Neutrophil (primary cell): ENCODE measurements around the gene RSRC1.
"Not testable (repeated sequence)": the region's sequence is repeated elsewhere in the genome, so short reads cannot be mapped to it uniquely, and the experiment has no call there.

Experiments
- H3K27ac ChIP-seq: fragments of 200-600 bp; sonication (generic); 2 replicates; pipeline ENCODE4 v1.5.1; 2016; ENCODE audit warnings: mild to moderate bottlenecking, moderate library complexity
- H3K27me3 ChIP-seq: fragments of 200-600 bp; sonication (generic); 2 replicates; pipeline ENCODE4 v1.6.0; 2016; ENCODE audit warnings: mild to moderate bottlenecking
- H3K36me3 ChIP-seq: fragments of 200-600 bp; sonication (generic); 2 replicates; pipeline ENCODE4 v1.5.1; 2017
- H3K4me1 ChIP-seq, 2 experiments: fragments of 200-600 bp in 1 of 2; sonication (generic) in 1 of 2; 1 replicate in 1 of 2; 2 replicates in 1 of 2; pipeline versions ENCODE4 v1.5.1 to v1.6.1; 2013 to 2016; ENCODE audit warnings: low read depth in 1 of 2, low read length in 1 of 2, mild to moderate bottlenecking in 1 of 2, moderate library complexity in 1 of 2; ENCODE audit not compliant: control insufficient read depth in 1 of 2, insufficient read depth in 1 of 2
- H3K4me3 ChIP-seq, 2 experiments: fragments of 200-600 bp in 1 of 2; sonication (generic) in 1 of 2; 1 replicate in 1 of 2; 2 replicates in 1 of 2; pipeline ENCODE4 v1.5.1; 2013 to 2016; ENCODE audit warnings: low read depth in 1 of 2, low read length in 1 of 2, mild to moderate bottlenecking in 1 of 2, moderate library complexity in 1 of 2
- H3K9me3 ChIP-seq: fragments of 200-600 bp; sonication (generic); 2 replicates; pipeline ENCODE4 v1.5.1; 2016
- TF ChIP-seq, protein P1 (sequence below): fragments of 200-600 bp; sonication (generic); IDR thresholded peaks from 2 replicates; pipeline ENCODE4 v1.5.1; 2016; ENCODE audit warnings: antibody characterized with exemption

Gene RSRC1

GRCh38 chr3:158493931-158494330, 384.0 kb downstream of the RSRC1 start:
- H3K9me3 ChIP-seq, result no peaks in the 10 kb centered on the region
- H3K4me3 ChIP-seq, result no peak overlapping the region
- no peak overlapping the region for H3K27ac ChIP-seq
- TF ChIP-seq, protein P1, sequence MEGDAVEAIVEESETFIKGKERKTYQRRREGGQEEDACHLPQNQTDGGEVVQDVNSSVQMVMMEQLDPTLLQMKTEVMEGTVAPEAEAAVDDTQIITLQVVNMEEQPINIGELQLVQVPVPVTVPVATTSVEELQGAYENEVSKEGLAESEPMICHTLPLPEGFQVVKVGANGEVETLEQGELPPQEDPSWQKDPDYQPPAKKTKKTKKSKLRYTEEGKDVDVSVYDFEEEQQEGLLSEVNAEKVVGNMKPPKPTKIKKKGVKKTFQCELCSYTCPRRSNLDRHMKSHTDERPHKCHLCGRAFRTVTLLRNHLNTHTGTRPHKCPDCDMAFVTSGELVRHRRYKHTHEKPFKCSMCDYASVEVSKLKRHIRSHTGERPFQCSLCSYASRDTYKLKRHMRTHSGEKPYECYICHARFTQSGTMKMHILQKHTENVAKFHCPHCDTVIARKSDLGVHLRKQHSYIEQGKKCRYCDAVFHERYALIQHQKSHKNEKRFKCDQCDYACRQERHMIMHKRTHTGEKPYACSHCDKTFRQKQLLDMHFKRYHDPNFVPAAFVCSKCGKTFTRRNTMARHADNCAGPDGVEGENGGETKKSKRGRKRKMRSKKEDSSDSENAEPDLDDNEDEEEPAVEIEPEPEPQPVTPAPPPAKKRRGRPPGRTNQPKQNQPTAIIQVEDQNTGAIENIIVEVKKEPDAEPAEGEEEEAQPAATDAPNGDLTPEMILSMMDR, result no peak
- H3K4me1 ChIP-seq, result no peaks in the 10 kb centered on the region
- no peaks in the 10 kb centered on the region for H3K36me3 ChIP-seq
- H3K27me3 ChIP-seq, result no peaks in the 10 kb centered on the region

GRCh38 chr3:158494673-158495072, 384.8 kb downstream of the RSRC1 start:
- Histone ChIP-seq H3K36me3 (no peaks in the 10 kb centered on the region), H3K27ac (no peak overlapping the region), H3K4me1 (no peaks in the 10 kb centered on the region), H3K9me3 (no peaks in the 10 kb centered on the region), H3K27me3 (no peaks in the 10 kb centered on the region), H3K4me3 (no peak overlapping the region)
- TF ChIP-seq, protein P1, result no peak

GRCh38 chr3:158495398-158495902, 385.6 kb downstream of the RSRC1 start:
- not testable (repeated sequence) for H3K9me3 ChIP-seq, H3K4me3 ChIP-seq, H3K36me3 ChIP-seq, H3K4me1 ChIP-seq, H3K27ac ChIP-seq, H3K27me3 ChIP-seq

DNA sequence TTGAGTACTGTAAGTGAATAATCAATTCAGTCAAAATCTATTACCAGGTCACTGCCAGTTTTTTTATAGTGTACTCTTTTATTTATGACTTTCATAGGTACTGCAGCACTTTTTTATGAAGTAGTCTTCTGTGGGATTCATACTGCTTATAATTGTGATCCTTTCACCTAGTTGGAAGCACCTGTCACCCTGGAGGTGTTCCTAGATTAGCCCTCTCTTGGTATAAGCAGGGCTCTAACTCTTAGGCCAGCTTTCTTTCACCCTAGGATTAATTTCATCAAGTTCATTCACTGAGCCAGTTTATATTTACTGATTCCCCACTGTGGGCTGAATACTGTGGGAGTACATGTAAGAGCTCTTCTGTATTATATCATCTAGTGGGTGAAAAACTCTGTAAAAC, 395.2 kb downstream of the RSRC1 start:
- Histone ChIP-seq H3K9me3 (no peaks in the 10 kb centered on the region), H3K4me3 (no peak overlapping the region), H3K36me3 (no peaks in the 10 kb centered on the region), H3K27ac (no peak overlapping the region), H3K27me3 (no peaks in the 10 kb centered on the region), H3K4me1 (no peaks in the 10 kb centered on the region)
- TF ChIP-seq, protein P1, result no peak

- no peaks in the 10 kb centered on the region for H3K36me3 ChIP-seq
- H3K9me3 ChIP-seq, result no peaks in the 10 kb centered on the region
- no peak overlapping the region for H3K27ac ChIP-seq
- no peaks in the 10 kb centered on the region for H3K4me1 ChIP-seq
- TF ChIP-seq, protein P1, result no peak
- H3K4me3 ChIP-seq, result no peak overlapping the region
- no peaks in the 10 kb centered on the region for H3K27me3 ChIP-seq
Measured at GRCh38 chr3:158506456-158506855, 396.6 kb downstream of the RSRC1 start.

GRCh38 chr3:158508481-158508880, 398.6 kb downstream of the RSRC1 start:
- Histone ChIP-seq H3K9me3 (no peaks in the 10 kb centered on the region), H3K4me3 (no peak overlapping the region), H3K27me3 (no peaks in the 10 kb centered on the region), H3K36me3 (no peaks in the 10 kb centered on the region), H3K4me1 (no peaks in the 10 kb centered on the region), H3K27ac (no peak overlapping the region)
- TF ChIP-seq, protein P1, result no peak
